Thoracic aorta (tissue), 2 donors: ENCODE data around the gene VPS16. TPM values are rescaled to one million over a fixed set of nuclear protein-coding genes. Genes with fewer than 3 reads are reported as not detected.

Experiments
- ATAC-seq: fragments of 150-250 bp; one replicate; pipeline ENCODE4 v1.8.0; 2017; ENCODE audit warnings: low read depth; ENCODE audit not compliant: insufficient number of reproducible peaks, low FRiP score
- DNase-seq: peaks from one replicate; pipeline ENCODE4 v3.0.0-alpha.2; 2020; ENCODE audit warnings: low spot score
- H3K27ac ChIP-seq, 2 donors: fragments of 200-600 bp; sonication (generic); 1 replicate in 1 of 2; 2 replicates in 1 of 2; pipeline ENCODE4 v1.5.1; 2016; ENCODE audit warnings: mild to moderate bottlenecking in 2 of 2, moderate library complexity in 2 of 2
- H3K27me3 ChIP-seq: fragments of 200-600 bp; sonication (generic); replicated peaks from 2 replicates; pipeline ENCODE4 v1.6.0; 2016; ENCODE audit warnings: mild to moderate bottlenecking; ENCODE audit not compliant: insufficient read depth
- H3K36me3 ChIP-seq: fragments of 200-600 bp; sonication (generic); one replicate; pipeline ENCODE4 v1.5.1; 2016
- H3K4me1 ChIP-seq, 2 donors: fragments of 200-600 bp; sonication (generic); 1 replicate in 1 of 2; 2 replicates in 1 of 2; pipeline versions ENCODE4 v1.5.1 to v1.6.0; 2016; ENCODE audit warnings: low read depth in 2 of 2, mild to moderate bottlenecking in 1 of 2; ENCODE audit not compliant: control insufficient read depth in 1 of 2
- H3K4me3 ChIP-seq: fragments of 200-600 bp; sonication (generic); 2 replicates; pipeline ENCODE4 v1.5.1; 2016; ENCODE audit warnings: mild to moderate bottlenecking
- H3K9me3 ChIP-seq: fragments of 200-600 bp; sonication (generic); 2 replicates; pipeline ENCODE4 v1.5.1; 2016
- total RNA-seq, 2 donors: library from RNA; depleted of rRNA; stranded (reverse); fragments of >200 nt; gene quantifications; one replicate each; pipeline versions ENCODE4 v1.1.0 to v1.2.3, GENCODE V29; 2016
- TF ChIP-seq, protein P1 (sequence below): fragments of 200-600 bp; sonication (generic); IDR thresholded peaks from one replicate; pipeline ENCODE4 v1.5.1; 2019; ENCODE audit warnings: antibody characterized with exemption

VPS16 gene
- 10 to 100 TPM; 21.8 to 24.2 TPM for total RNA-seq

DNA sequence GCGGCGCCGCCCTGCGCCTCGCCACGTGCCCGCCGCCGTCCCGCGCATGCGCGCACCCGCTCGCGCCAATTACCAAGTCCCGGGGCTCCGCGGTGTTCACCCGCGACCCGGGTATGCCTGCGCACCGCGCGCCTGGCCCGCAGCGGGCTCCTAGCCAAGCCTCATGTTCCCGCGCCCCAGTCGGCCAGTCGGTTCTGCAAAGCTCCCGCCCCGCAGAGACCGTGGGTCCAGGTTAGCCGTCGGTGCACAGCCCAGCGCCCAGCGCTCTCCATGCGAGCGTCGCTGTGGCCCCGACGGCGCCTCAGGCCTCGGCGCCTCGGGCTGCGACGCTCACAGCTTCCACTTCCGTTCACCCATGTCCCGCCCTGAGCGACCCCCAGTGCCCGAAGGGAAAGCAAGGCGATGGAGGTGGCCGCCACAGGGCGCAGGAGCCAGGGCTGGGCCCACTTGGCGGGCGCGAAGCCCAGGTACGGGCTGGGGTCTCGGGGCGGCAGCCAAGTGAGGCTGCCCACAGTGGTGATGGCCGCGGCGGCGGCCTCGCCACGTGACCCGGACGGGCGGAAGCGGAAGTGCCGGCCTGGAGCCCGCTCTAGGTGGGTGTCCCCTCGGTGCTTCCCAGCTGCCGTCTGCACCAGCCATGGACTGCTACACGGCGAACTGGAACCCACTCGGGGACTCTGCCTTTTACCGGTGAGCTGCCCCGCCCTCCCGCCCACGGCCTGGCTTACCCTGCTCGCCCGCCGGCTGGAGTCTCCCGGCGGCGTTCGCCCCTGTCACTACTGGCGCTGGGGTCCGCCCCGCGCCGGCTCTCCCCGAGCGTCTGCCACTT, at the start of gene VPS16, which contains the start of gene PCED1A:
VPS16 (plus strand) TSS at position 608 of the 829 bp plus-strand sequence; CDS start at position 638, 30 bp downstream.
PCED1A (minus strand) TSS at position 518 of the 829 bp plus-strand sequence. CDS start 743 bp downstream, outside the sequence.
- H3K4me1 ChIP-seq = peaks cover 0 to 19% of the 10 kb centered on the region in 2 donors
- DNase-seq (peak; percentile 49), ATAC-seq (peak; percentile 94)
- no peaks in the 10 kb centered on the region for H3K27me3 ChIP-seq
- TF ChIP-seq, protein P1, sequence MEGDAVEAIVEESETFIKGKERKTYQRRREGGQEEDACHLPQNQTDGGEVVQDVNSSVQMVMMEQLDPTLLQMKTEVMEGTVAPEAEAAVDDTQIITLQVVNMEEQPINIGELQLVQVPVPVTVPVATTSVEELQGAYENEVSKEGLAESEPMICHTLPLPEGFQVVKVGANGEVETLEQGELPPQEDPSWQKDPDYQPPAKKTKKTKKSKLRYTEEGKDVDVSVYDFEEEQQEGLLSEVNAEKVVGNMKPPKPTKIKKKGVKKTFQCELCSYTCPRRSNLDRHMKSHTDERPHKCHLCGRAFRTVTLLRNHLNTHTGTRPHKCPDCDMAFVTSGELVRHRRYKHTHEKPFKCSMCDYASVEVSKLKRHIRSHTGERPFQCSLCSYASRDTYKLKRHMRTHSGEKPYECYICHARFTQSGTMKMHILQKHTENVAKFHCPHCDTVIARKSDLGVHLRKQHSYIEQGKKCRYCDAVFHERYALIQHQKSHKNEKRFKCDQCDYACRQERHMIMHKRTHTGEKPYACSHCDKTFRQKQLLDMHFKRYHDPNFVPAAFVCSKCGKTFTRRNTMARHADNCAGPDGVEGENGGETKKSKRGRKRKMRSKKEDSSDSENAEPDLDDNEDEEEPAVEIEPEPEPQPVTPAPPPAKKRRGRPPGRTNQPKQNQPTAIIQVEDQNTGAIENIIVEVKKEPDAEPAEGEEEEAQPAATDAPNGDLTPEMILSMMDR = no peak
- H3K27ac ChIP-seq = peak within 1 kb of the TSS; percentile 80 to 92
- H3K4me3 ChIP-seq = peak within 1 kb of the TSS; percentile 98
- no peaks in the 10 kb centered on the region for H3K36me3 ChIP-seq
- no peaks in the 10 kb centered on the region for H3K9me3 ChIP-seq

DNA sequence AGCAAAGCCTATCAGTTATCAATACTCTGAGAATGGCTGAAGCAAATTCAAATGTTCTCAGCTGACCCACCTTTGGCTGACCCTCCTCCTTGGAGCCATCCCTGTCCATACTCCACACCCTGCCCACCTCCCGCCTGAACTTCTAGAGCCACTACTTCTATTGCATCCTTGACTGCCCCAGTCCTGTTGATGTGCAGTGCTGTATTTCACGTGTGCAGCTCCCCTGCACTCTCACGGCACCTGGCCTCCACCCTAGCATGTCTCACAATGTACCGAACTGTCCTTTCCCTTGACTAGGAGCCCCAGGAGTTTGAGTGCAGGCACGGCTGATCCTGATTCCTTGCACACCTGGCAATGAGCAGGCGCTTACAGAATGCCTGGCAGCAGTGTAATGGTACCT, 47.1 kb upstream of the VPS16 start:
- H3K36me3 ChIP-seq = no peaks in the 10 kb centered on the region
- DNase-seq (no peak), ATAC-seq (no peak)
- H3K4me1 ChIP-seq = no peaks in the 10 kb centered on the region
- no peaks in the 10 kb centered on the region for H3K9me3 ChIP-seq
- H3K4me3 ChIP-seq = no peak overlapping the region
- TF ChIP-seq, protein P1 = no peak
- no peaks in the 10 kb centered on the region for H3K27me3 ChIP-seq
- no peak overlapping the region for H3K27ac ChIP-seq

DNA sequence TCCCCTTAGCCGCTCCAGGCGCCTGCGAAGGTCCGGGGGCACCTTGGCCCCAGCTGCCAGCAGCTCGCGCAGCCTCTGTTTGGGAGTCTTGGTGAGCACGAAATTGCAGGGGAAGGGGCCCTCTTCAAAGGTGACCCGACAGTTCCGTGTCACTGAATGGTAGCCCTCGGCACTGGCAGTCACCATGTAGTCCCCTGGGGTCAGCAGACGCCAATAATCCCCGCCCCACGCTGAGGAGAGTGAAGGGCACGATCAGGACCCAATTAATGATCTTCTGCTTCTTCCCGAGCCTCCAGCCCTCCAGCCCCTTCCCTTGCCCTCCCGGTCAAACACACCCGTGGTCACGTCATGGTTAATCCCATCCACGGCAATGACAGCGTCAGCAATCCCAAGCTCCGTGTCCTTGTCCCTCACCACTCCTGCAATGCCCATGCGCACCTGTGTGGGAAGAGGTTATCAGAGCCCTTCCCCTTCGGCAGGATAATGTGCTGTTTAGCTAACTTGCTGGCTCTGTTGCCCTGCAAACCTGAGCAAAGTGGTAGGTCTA, 46.3 kb upstream of the VPS16 start:
- no peaks in the 10 kb centered on the region for H3K27me3 ChIP-seq
- no peak for DNase-seq
- TF ChIP-seq, protein P1 = no peak

DNA sequence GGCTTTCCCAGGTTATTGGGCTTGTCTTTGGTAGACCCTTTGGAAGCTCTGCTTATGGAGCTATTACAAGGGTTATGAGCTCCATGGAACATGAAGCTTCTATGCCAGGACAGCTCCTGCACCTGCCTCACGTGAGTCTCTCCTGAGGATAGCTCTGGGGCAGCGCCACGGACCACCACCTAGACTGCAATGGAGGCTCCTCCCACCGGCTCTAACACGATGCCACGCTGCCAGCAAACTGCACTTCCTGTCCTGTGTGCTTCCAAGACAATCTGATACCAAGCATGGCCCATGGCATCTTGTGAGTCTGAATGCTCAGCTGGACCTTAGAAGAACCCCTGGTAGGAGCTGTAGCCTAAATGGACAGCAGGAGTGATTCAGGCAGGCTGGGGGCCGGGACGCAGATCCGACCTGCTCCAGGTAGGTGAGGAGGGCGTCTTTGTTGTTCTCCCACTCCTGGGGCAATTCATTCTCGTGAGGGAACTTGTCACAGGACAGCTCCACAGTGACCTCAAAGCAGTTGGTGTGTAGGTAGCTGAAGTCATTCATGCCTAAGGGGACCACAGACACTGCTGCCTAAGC, 45.6 kb upstream of the VPS16 start:
- peaks cover 0 to 5% of the 10 kb centered on the region in 2 donors for H3K4me1 ChIP-seq
- DNase-seq (no peak), ATAC-seq (no peak)
- H3K4me3 ChIP-seq = no peak overlapping the region
- TF ChIP-seq, protein P1 = no peak
- peaks cover 5% of the 10 kb centered on the region for H3K27me3 ChIP-seq
- H3K27ac ChIP-seq = no peak overlapping the region
- no peaks in the 10 kb centered on the region for H3K9me3 ChIP-seq
- H3K36me3 ChIP-seq = no peaks in the 10 kb centered on the region

More for the DNA sequence above, 46.3 kb upstream of the VPS16 start:
- H3K4me3 ChIP-seq = no peak overlapping the region
- H3K36me3 ChIP-seq = no peaks in the 10 kb centered on the region
- no peaks in the 10 kb centered on the region for H3K9me3 ChIP-seq
- H3K4me1 ChIP-seq = no peaks in the 10 kb centered on the region
- no peak overlapping the region for H3K27ac ChIP-seq
- ATAC-seq = no peak

DNA sequence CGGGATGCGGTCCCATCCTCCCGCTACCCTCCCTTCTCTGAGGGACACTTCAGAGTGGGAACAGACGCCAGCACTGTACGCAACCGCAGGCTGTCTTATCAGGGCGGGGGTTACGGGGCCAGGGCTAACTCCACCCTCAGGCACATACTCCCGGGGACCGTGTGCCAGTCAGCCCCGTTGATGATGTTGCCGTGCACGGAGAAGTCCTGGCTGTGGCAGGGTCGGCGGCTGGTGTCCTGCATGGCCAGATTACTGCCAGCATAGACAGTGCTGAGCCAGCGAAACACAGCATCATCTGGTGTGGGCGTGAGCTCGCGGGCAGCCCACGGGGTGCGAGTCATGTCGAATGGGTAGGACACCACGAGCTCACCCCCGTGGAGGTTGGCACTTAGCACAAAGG, 45.1 kb upstream of the VPS16 start:
- no peak for DNase-seq
- TF ChIP-seq, protein P1 = no peak
- Histone ChIP-seq H3K27ac (no peak overlapping the region), H3K9me3 (no peaks in the 10 kb centered on the region), H3K4me3 (no peak overlapping the region), H3K36me3 (no peaks in the 10 kb centered on the region), H3K27me3 (peaks cover 5% of the 10 kb centered on the region), H3K4me1 (peaks cover 0 to 10% of the 10 kb centered on the region in 2 donors)
- no peak for ATAC-seq
